GM23338 (cell line): ENCODE measurements around the gene CCL24.

Source experiments
- EZH2 ChIP-seq: fragments of 200-600 bp; sonication (generic); IDR thresholded peaks from one replicate; pipeline ENCODE4 v1.8.0; 2017; ENCODE audit warnings: antibody characterized with exemption, mild to moderate bottlenecking, low read depth; ENCODE audit not compliant: unreplicated experiment
- EZH2phosphoT487 ChIP-seq: fragments of 200-600 bp; sonication (generic); IDR thresholded peaks from one replicate; pipeline ENCODE4 v1.8.1; 2018; ENCODE audit warnings: antibody characterized with exemption; ENCODE audit not compliant: unreplicated experiment
- POLR2AphosphoS5 ChIP-seq: IDR thresholded peaks from 2 replicates; pipeline ENCODE4 v1.6.1; 2016; ENCODE audit warnings: antibody characterized with exemption, low read depth
- TF ChIP-seq, protein P1 (sequence below), 2 experiments: fragments of 200-600 bp in 1 of 2; sonication (generic) in 1 of 2; conservative IDR thresholded peaks; 2 replicates each; pipeline versions ENCODE4 v1.5.1 to v1.6.1; 2016 to 2017; ENCODE audit warnings: antibody characterized with exemption in 2 of 2, low read depth in 2 of 2, mild to moderate bottlenecking in 2 of 2, moderate library complexity in 1 of 2

DNA sequence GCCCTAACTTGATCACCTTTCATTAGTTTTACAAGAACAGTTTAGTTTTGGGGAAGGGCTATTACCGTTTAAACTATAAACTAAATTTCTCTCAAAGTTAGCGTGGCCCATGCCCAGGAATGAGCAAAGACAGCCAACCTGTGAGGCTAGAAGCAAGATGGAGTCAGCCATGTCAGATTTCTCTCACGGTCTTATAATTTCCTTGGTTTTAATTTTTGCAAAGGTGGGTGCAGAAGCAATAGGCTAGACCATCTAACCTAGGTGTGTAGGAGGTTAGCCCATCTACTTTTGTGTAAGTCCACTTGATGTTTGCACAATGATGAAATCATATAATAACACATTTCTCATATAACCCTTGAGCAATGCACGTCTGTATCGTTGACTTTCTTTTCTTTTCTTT, 8.9 kb downstream of the CCL24 start:
- no peak for TF ChIP-seq EZH2
- TF ChIP-seq, protein P1, sequence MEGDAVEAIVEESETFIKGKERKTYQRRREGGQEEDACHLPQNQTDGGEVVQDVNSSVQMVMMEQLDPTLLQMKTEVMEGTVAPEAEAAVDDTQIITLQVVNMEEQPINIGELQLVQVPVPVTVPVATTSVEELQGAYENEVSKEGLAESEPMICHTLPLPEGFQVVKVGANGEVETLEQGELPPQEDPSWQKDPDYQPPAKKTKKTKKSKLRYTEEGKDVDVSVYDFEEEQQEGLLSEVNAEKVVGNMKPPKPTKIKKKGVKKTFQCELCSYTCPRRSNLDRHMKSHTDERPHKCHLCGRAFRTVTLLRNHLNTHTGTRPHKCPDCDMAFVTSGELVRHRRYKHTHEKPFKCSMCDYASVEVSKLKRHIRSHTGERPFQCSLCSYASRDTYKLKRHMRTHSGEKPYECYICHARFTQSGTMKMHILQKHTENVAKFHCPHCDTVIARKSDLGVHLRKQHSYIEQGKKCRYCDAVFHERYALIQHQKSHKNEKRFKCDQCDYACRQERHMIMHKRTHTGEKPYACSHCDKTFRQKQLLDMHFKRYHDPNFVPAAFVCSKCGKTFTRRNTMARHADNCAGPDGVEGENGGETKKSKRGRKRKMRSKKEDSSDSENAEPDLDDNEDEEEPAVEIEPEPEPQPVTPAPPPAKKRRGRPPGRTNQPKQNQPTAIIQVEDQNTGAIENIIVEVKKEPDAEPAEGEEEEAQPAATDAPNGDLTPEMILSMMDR (conservative IDR thresholded peaks at IDR 0.05; ENCODE audit: low read depth in 2 of 2): no peak
- no peak for TF ChIP-seq POLR2AphosphoS5
- no peak for TF ChIP-seq EZH2phosphoT487
